ENCODE data around the gene OMP.

The OMP gene

DNA sequence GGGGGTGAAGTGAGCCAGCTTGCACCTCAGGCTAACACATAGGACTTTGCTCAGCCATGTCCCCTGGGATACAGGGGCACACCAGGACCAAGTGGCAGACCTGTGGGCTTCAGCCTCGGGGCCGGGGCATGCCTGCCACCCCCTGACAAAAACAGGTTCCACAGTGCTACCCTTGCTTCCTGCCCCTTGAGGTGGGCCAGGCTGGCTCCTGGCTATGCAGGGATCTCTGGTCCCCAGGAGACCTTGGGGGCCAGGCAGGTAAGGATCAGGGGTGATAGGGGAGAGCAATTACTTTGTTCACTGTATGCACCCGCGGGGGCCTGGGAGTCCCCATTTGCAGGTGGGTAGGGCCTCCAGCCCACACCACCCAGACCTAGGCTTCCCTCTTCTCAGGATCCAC, 23.1 kb downstream of the OMP start:
- no peak for DNase-seq

DNA sequence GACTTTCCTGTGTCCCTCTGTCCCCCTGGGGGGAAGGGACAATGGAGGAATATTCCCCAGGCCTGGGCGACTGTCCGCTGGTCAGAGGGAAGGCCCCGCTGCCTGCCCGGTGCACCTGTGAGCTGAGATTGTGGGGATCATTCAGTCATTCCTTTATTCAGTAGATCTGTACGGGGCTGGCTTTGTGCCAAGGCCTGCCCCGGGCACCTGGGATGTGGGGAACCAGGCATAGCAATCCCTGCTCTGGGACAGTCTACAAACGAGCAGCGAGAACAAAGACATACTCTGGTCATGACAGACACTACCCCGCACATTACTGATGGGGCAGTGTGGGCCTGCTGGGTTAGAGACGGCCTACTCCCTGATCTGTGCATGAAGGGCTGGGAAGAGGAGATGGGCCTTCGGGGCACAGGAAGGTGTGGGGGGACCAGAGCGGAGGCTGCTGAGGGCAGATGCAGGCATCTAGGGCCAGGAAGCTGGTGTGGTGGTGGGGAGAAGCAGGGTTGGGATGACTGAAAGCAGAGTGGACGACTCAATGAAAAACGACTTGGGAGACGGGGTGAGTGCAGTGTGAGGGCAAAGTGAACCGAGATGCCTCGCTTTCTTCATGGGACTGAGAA, 23.6 kb downstream of the OMP start:
- peak in 1 of 2 experiments; percentile 8 for DNase-seq

DNA sequence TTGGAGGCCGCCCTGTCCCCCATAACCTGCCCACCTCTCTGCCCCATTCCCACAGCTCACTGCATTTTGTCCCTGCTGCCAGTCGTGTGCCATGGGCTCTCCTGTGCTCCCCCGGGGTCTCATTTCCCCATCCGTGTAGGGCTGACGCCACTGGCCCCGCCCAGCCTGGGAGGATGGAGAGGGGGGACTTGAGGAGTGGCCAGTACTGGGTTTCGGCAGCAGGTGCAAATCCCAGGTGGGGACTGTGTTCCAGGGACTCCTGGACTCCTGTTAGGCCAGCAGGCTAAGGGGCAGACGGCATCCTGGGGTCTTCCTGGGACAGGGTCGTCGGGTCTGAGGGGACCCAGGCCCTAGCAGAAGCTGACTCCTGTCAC, 24.2 kb downstream of the OMP start:
- no peak for DNase-seq

DNA sequence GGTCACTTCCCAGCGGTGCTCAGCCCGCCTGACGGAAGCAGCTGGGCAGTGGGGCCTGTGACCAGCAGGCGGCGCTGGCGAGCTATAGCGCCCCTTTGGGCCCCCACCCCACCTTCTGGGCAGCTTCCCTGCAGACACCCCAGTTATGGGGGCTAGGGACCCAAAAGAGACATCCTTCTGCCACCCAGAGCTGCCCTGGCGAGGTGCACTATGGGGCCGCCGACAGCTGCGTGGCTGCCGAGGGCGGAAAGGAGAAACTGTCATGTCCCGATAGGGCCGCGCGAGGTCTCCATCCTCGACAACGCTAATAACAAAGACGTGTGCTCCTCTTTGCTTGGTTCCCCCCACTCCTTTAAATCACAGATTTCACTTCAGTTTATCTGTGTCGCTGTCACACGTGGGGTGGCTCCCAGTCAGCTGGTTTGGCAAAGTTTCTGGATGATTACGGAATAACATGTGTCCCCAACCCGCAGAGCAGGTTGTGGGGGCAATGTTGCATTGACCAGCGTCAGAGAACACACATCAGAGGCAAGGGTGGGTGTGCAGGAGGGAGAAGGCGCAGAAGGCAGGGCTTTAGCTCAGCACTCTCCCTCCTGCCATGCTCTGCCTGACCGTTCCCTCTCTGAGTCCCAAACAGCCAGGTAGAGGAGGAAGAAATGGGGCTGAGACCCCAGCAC, 24.7 kb downstream of the OMP start:
- peak; percentile 36 to 58 for DNase-seq

DNA sequence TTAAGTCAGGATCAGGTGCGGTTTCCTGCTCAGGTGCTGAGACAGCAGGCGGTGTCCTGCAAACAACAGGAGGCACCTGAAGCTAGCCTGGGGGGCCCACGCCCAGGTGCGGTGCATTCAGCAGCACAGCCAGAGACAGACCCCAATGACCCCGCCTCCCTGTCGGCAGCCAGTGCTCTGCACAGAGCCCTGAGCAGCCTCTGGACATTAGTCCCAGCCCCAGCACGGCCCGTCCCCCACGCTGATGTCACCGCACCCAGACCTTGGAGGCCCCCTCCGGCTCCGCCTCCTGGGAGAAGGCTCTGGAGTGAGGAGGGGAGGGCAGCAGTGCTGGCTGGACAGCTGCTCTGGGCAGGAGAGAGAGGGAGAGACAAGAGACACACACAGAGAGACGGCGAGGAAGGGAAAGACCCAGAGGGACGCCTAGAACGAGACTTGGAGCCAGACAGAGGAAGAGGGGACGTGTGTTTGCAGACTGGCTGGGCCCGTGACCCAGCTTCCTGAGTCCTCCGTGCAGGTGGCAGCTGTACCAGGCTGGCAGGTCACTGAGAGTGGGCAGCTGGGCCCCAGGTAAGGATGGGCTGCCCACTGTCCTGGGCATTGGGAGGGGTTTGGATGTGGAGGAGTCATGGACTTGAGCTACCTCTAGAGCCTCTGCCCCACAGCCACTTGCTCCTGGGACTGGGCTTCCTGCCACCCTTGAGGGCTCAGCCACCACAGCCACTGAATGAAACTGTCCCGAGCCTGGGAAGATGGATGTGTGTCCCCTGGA, 25.5 kb downstream of the OMP start, which contains the start of gene MYO7A:
MYO7A (plus strand) TSS at position 327 of the 772 bp plus-strand sequence. CDS start 2,389 bp downstream, outside the sequence.
- peak; percentile 58 to 76 for DNase-seq

DNA sequence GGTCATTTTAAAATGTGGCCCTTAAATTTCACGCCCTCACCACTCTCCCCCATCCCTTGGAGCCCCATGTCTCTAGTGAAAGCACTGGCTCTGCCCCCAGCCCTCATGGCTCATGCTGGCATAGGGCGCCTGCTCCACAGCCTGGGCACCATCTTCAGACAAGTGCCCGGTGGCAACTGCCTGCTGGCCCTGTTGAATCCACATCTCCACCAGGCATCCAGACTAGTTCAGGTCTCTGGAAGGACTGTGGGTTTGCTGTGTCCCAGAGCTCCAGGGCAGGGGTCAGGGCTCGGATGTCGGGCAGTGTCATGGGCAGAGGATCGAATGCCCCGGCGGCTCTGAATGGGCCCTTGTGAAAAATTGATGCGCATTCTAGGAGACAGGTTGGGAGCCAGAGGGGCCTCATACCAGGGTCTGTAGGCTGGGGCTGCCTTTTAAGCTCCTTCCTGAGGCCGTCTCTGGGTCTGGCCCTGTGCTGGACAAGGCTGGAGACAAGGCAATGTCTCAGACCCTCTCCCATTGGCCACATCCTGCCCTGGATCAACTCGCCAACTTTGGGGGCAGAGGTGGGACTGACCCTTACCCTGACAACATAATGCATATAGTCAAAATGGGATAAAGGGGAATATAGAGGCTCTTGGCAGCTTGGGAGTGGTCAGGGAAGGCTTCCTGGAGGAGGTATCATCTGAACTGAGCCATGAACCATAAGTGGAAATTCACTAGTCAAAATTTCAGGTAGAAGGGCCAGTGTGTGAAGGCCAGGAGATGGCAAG, 26.6 kb downstream of the OMP start:
- no peak for DNase-seq

DNA sequence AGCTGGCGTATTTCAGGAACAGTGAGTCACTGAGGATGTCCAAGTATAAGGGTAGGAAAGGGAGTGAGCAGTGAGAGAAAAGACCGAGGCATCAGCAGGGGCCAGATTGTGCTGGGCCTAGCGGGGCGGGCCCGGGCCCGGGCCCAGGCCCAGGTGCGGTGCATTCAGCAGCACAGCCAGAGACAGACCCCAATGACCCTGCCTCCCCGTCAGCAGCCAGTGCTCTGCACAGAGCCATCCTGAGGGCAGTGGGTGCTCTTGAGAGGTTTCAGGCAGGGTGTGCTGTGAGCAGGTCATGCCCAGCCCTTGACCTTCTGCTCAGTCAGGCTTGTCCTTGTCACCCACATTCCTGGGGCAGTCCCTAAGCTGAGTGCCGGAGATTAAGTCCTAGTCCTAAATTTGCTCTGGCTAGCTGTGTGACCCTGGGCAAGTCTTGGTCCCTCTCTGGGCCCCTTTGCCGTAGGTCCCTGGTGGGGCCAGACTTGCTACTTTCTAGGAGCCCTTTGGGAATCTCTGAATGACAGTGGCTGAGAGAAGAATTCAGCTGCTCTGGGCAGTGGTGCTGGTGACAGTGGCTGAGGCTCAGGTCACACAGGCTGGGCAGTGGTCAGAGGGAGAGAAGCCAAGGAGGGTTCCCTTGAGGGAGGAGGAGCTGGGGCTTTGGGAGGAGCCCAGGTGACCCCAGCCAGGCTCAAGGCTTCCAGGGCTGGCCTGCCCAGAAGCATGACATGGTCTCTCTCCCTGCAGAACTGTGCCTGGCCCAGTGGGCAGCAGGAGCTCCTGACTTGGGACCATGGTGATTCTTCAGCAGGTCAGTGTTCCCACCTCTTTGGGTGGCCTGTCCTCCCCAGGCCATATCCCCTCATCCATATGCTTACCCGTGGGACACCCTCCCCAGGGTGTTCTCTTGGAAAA, 27.5 kb downstream of the OMP start:
- DNase-seq = no peak

DNA sequence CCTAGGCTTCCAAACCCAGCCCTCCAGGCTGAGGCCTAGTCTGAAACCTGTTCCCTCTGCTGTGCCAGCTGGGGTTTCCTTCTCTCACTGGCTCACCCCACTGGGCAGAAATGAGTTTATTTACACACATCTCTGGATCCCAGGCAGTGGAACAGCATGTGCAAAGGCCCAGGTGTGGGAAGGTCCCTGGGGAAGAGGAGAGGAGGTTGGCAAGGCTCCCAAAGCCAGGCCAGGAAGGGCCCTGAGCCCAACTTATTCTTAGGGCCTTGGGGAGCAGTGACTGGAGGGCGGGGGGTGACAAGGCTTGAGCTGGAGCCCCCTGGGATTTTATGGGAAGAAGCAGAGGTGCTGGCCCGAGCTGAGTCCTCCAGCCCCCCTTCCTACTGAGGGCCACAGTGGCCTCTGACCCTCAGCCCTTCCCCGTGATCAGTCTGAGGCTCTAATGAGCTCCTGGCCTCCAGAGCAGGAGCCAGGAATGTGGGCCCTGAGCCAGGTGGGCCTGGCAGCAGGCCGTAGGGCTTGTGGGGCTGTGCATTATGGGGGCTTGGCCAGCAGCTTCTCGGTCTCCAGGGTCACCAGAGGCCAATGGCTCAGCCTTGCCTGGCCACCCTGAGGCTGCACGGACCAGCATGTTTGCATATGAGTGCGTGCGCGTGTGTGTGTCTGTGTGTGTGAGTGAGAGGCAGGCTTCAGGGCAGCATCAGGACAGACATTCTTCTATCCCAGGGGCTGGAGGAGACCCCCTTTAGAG, 28.3 kb downstream of the OMP start:
- DNase-seq = no peak

DNA sequence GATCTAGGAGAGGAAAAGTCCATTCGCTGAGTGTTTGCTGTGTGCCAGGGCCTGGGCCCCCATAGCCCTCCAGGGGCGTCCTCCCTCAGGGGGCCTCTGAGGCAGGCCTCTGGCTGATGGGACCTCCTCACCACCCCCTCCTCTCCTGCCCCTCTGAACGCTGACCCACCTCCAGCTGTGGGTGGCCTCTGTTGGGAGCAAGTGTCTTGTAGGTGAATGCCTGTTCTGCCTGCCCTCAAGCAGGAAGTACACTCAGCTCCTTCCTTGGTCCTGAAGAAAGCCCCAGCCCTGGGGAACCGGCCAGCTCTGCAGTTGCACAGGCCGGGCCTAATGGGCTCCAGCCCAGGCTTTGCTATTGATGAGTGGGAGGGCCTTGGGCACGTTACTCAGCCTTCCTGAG, 28.9 kb downstream of the OMP start:
- DNase-seq = no peak

DNA sequence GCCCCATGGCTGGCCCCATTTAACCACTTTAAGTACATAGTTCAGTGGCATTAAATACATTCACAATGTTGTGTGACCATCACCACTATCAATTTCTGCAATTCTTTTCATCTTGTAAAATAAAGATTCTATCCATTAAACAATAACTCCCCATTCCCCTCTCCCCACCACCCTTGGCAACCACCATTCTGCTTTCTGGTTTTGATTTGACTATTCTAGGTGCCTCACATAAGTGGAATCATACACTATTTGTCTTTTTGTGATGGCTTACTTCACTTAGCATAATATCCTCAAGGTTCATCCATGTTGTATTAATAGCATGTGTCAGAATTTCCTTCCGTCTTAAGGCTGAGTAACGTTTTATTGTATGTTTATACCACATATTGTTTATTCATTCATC, 32.4 kb downstream of the OMP start:
- DNase-seq = no peak

DNA sequence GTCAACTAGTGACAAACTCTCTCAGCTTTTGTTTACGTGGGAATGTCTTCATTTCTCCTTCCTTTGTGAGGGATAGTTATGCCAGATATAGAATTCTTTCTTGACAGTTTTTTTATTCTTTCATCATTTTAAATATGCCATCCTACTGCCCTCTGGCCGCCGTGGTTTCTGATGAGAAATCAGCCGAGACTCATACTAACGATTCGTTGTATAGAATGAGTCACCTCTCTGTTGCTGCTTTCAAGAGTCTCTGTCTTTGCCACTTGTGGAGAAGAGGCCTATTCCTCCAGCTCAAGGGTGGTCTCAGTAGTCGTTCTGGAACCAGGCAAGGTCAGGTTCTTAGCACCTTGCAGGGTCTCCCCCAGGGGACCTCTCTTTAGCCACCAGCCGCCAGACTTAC, 33.4 kb downstream of the OMP start:
- no peak for DNase-seq

DNA sequence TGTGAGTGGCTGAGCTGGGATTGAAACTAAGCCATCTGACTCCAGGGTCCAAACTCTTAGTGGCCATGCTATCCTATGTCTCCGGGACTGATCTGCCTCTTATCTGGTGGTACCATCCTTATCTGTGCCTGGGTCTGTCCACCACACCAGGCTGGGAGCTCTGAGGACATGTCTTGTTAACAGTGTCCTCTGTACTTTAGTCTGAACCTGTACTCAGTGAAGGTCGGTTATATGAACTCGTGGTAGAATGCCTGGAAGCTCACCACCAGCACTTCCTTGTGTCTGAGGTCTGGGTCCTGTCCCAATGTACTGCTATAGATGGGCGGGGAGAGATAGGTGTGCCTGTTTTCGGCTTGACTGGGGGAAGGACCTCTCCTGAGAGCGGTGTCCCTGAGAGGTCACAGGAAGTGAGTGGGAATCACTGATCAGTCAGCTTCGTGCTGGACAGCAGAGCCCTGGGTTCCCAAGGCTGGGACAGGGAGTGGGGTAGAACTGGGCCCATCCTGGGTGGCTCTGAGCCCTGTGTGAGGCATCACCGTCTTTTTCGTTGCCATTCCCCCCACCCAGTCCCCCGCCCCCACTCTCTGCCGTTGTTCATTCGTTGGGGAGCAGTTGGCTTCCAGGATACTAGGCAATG, 34.3 kb downstream of the OMP start:
- no peak for DNase-seq

DNA sequence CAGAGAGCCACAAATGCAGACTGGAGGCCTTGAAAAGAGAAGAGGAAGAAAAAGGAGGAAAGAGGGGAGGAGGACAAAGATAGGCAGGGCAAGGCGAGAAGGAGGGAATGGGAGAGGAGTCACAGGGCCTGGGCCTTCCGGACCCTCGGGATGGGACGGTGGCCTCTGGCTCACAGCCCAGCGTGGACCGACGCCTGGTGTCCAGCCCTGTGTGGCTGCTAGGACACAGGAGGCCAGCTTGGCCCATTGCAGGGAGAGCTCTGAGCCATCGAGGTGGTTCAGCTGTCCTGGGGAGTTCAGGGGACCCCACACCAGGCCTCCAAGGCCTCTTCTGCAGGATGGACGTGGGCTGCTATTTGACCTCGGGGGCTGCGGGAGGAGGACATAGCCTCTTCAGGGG, 34.8 kb downstream of the OMP start:
- DNase-seq = no peak

DNA sequence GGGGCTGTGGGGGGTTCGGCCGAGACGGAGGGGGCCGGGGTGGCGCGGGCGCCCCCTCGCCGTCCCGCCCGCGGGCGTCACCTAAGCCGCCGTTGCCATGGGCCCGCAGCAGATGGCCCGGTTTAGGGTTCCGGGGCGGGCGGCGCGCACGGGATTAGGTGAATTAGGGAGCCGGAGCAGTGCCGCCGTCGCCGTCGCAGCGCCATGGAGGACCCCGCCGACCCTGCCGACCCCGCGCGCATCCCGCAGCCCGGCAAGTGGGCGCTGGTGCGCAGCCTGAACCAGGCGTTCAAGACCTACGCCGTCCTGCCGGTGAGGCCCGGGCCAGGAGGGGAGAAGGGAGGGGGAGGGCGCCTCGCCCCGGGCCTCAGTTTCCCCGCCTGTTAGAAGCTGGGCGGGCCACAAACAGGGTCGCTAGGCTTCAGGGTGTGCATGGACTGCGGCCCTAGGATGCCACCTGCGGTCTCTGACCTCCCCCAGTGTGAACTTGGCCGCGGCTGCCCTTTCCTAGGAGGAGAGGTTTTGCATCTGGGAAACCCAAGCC, 35.5 kb downstream of the OMP start:
- DNase-seq = no peak

DNA sequence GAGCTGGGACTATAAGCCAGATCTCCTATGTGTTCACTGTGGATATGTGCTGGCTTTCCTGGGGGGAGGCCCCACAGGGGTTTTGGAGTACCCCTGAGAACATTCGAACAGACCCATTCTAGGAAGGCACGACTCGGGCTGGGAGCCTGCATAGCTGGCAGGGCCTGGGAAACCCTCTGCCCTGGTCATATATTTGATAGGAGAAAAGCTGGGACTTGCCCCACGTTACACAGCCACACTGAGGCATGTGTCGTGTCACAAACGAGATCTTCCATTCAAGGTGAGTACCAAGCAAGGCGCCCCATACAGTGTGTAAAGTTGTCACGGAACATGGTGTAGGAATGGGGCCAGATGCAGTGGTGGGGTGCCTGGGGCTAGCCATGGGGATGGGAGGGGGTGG, 36.6 kb downstream of the OMP start:
- no peak for DNase-seq

DNA sequence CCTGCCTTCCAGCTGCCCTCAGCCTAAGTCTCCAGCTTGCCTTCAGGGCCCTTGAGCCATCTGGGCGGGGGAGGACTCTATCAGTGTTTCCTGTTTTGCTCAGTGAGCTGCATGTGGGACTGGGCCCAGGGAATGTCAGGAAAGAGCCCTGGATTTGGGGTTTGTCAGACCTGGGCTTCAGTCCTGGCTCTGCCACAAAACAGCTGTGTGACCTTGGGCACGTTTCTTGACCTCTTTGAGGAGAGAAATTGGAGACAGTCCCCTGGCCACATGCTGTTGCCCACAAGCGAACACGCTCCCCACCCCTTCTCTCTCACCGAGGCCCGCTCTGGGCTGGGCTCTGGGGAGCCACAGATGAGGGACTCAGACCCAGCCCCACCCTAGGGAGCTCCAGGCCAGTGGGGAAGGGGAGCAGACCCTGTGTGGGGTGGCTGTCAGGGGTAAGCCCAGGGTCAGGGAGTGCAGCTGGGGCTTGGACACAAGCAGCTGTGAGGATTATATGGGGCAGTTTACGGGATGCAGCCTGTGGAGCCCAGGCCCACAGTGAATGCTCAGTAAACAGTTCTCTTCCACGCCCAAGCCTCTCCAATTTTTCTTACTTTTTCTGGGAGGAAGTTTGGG, 37.7 kb downstream of the OMP start:
- DNase-seq = peak in 1 of 2 experiments; percentile 15

DNA sequence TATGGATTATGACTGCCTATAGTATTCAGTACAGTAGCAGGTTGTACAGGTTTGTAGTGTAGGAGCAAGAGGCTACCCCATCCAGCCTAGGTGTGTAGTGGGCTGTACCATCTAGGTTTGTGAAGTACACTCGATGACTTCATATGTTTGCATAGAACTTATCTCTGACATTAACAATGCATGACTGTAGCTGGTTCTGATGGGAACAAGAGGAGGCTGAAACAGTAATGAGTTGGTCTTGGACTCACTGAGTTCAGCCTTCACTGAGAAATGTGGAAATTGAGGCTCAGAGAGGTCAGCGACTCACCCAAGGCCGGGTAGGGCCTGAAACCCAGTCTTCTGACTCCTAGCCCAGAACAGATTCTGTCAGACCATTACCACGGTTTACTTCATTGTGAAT, 38.4 kb downstream of the OMP start:
- peak; percentile 34 to 45 for DNase-seq

DNA sequence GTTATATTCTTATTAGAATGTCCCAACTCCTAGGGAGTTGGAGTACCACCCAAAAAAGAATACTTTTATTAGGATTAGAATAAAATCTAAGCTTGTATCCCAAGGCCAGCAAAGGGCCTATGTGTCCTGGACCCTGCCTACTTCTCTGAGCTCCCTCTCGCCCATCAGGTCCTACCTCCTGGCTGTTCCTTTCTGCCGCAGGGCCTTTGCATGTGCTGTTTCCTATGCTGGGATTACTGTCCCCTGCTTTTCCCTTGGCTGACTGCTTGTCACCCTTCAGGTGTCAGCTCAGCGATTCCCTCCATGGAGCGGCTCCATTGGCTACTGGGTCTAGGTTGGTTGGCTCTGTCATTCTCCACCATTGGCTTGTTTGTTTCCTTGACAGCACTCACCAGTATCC, 38.8 kb downstream of the OMP start:
- DNase-seq = no peak

DNA sequence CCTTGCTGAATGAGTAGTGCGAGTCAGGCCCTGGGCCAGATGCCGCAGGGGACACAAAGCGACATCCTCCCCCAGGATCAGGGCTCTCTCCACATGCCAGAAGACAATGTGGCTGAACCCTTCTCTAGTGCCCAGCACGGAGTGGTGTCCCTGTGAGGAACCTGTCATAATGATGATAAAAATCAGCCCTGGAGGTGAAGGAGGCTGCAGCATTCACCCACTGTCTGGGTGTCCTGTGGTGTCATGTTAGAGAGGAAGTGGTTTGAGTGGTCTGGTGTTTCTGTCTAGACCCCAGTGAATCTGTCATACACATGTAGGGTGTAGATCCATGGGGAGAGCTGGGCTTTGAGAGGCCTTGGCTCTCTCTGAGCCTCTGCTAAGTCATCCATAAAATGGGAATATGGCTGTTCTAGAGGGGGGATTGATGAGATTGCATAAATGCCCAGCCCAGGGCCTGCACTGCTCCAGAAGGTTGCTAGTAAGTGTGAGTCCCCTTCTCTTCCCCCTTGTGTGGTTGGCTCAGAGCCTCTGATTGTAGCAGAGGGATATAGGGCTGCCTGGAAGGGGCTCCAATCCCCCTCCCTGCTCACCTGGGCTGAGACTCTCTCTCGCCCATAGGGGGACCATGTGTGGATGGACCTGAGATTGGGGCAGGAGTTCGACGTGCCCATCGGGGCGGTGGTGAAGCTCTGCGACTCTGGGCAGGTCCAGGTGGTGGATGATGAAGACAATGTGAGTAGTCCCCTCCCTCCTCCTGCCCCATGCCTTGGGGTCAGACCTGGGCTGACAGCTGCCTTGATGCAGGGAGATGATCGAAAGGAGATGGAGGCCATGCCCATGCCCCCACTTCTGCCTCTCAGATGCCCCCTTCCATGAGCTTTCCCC, 39.7 kb downstream of the OMP start:
- DNase-seq = no peak

Measured in SHP77 (cell line).